Aorta (tissue), 5 donors: ENCODE measurements around the gene SERPINA3. TPM values are rescaled to one million over a fixed set of nuclear protein-coding genes. Genes with fewer than 3 reads are reported as not detected.

ENCODE experiments used
- ATAC-seq: fragments of 200-7000 bp; cut with Tn5 transposase; one replicate; pipeline ENCODE4 v1.9.1; 2022; ENCODE audit warnings: moderate library complexity; ENCODE audit not compliant: low FRiP score
- DNase-seq, 2 donors: peaks; one replicate each; pipeline ENCODE4 v3.0.0-alpha.2; 2020
- H3K27ac ChIP-seq, 2 donors: one replicate each; pipeline ENCODE4 v1.5.1; 2013; ENCODE audit warnings: low read length in 2 of 2, mild to moderate bottlenecking in 2 of 2, moderate library complexity in 2 of 2, control low read depth in 1 of 2, inconsistent platforms in 1 of 2, low read depth in 1 of 2
- H3K27me3 ChIP-seq, 2 donors: one replicate each; pipeline ENCODE4 v1.6.1; 2013; ENCODE audit warnings: control low read depth in 1 of 2, low read length in 1 of 2, mild to moderate bottlenecking in 1 of 2, moderate library complexity in 1 of 2; ENCODE audit not compliant: insufficient read depth in 2 of 2, control insufficient read depth in 1 of 2
- H3K36me3 ChIP-seq, 2 donors: one replicate each; pipeline ENCODE4 v1.6.1; 2013; ENCODE audit warnings: control low read depth in 1 of 2, low read length in 1 of 2, mild to moderate bottlenecking in 1 of 2; ENCODE audit not compliant: insufficient read depth in 2 of 2, control insufficient read depth in 1 of 2
- H3K4me1 ChIP-seq, 2 donors: one replicate each; pipeline ENCODE4 v1.6.1; 2013; ENCODE audit warnings: low read length in 2 of 2, control low read depth in 1 of 2, mild to moderate bottlenecking in 1 of 2, moderate library complexity in 1 of 2; ENCODE audit not compliant: insufficient read depth in 2 of 2, control insufficient read depth in 1 of 2
- H3K4me3 ChIP-seq, 2 donors: one replicate each; pipeline ENCODE4 v1.5.1; 2013; ENCODE audit warnings: low read length in 2 of 2, control low read depth in 1 of 2, mild to moderate bottlenecking in 1 of 2
- H3K9me3 ChIP-seq: one replicate; pipeline ENCODE4 v1.6.1; 2013; ENCODE audit warnings: mild to moderate bottlenecking, low read length; ENCODE audit not compliant: control insufficient read depth
- WGBS, 2 donors: extraction: QIAGEN DNeasy Blood & Tissue Kit; methylation state at CpG; one replicate each; pipeline ENCODE4 v1.1.7; 2013; 5-methylcytosine and 5-hydroxymethylcytosine counted together
- intact Hi-C, 2 donors: fragments of 100-400 bp; cut with DNase I; formaldehyde crosslinking; loops; one replicate each; pipeline versions ENCODE4 v1.14.2 to v1.15.0; 2022
- polyA plus RNA-seq, 2 donors: library from polyadenylated mRNA; stranded (reverse); fragments of 200-250 nt; gene quantifications; one replicate each; pipeline ENCODE4 v1.2.3, GENCODE V29; 2013
- total RNA-seq, 2 donors: library from RNA; stranded (reverse); fragmentation: NEBNext Ultra II Directional; extraction: Animal tissue kit (Norgen Biotek cat#: 25700); gene quantifications; one replicate each; pipeline ENCODE4 v1.2.1, GENCODE V29; 2021
- donor health status: healthy with polysubstance abuse.
- donor health status: Bipolar disorder and iron deficiency.
- donor health status: DM: no; HTN: no; CAD: no.
- donor health status: DM: no; HTN: no; CAD: no.
- donor health status: DM: yes; HTN: yes; CAD: no.

SERPINA3 gene
- total and polyA plus RNA-seq, 4 donors: 53.2 to 220 (median 159) TPM

DNA sequence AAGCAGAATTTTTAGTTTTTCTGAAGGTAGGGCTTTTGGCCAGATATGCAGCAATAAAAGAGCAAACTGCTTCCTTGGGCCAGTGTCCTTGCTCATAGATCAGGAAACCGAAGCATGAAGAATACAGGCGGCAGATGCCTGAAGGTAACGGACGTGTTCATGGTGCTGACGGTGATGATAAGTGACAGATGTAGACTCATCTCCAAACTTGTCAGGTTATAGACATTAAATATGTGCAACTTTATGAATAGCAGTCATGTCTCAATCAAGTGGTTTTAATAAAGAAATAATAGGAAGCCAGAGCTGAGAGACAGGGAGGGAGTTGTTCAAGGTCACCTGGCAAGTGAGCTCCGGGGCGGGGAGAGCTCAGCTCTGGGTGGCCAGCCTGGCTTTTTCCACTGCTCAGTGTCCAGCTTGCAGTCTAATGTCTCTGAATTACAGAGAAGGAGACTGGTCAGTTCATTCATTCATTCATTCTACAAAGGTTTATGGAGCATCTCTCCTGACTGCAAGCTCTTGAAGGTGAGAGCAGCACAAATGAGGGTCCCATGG is 29.9 kb upstream of the SERPINA3 start:
- Histone ChIP-seq H3K4me1 (no peaks in the 10 kb centered on the region), H3K36me3 (no peaks in the 10 kb centered on the region), H3K27me3 (no peaks in the 10 kb centered on the region), H3K4me3 (no peak overlapping the region), H3K9me3 (no peaks in the 10 kb centered on the region), H3K27ac (no peak overlapping the region)
- ATAC-seq (no peak), DNase-seq (no peak)
- WGBS, 2 donors: 85 to 89% methylated on average over 7 of the region's 7 CpGs
- intact Hi-C loops: no loop called here

DNA sequence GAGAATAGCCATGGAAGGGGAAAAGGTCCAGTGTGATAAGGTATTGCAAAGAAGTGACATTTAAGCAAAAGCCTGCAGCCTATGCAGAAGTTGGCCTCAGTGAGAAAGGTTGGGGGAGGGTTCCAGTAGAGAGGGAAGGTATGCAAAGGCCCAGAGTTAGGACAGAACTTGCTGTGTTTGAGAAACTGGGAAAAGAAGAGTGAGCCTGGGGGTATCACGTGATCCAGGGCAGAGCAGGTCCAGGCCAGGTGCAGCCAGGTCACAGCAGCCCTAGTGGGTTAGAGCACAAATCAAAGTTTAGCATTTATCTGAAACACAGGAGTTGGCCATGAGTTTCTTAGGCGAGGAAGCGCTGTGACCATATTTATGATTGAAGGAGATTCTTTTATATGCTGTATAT is 29.3 kb upstream of the SERPINA3 start:
- intact Hi-C loops: no loop called here
- no peak for ATAC-seq

DNA sequence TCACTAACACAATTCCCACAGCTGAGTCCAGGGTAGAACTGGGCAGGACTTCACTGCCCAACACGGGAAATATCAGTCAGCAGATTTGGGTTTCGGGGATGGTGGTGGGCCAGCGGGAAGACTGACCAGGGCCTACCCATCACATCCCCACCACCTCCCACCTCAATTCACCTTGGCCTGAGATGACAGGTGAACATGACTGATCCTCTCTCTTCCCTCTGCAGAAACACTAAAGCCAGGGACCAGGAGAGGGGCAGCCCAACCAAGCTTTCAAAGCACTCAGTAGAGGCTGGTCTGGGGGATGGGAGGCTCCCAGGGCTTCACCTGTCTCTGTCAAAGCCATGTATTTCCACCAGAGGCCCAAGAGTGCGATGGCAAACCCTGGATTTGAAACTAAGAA is 28.6 kb upstream of the SERPINA3 start:
- 94 to 98% methylated on average over 4 of the region's 4 CpGs for WGBS, 2 donors
- intact Hi-C loops: no loop called here
- H3K9me3 ChIP-seq: no peaks in the 10 kb centered on the region
- no peaks in the 10 kb centered on the region for H3K27me3 ChIP-seq
- DNase-seq: no peak
- no peak overlapping the region for H3K4me3 ChIP-seq
- H3K4me1 ChIP-seq: no peaks in the 10 kb centered on the region
- ATAC-seq: no peak
- no peaks in the 10 kb centered on the region for H3K36me3 ChIP-seq
- no peak overlapping the region for H3K27ac ChIP-seq

More for the DNA sequence above, 29.3 kb upstream of the SERPINA3 start:
- WGBS, 2 donors: 93% methylated on average over 3 of the region's 3 CpGs
- Histone ChIP-seq H3K27me3 (no peaks in the 10 kb centered on the region), H3K9me3 (no peaks in the 10 kb centered on the region), H3K27ac (no peak overlapping the region), H3K4me1 (no peaks in the 10 kb centered on the region), H3K4me3 (no peak overlapping the region), H3K36me3 (no peaks in the 10 kb centered on the region)
- no peak for DNase-seq

DNA sequence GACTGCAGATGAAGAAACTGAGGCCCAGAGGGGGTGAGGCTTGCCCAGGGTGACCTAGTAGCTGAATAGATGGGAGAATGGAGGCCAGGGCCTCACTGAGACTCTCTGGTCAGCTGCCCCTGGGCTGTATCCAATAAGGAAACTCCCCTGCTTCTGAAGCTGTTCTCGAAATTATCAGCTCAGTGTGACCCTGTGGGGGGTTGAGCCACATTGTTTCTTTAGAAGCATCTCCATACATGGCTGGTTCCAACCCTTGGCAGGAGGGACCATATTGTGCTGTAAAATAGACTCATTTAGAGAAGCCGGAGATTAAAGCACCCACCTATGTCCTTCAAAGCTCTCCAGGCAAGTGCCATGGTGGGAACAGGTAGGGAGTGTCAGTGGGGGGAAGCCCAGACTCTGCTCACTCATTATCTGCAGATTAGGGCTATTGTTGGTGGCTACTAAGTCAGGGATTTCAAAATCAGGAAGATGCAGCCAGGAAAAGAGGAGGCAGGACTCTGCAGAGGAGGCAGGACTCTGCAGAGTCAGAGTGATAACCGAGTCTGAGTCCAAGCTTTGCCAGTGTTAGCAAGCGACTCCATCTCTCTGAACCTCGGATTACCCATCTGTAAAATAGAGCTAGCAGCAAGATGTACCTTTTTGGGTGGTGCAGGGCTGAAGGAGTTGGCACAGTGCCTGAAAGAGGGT is 27.5 kb upstream of the SERPINA3 start:
- H3K27ac ChIP-seq: no peak overlapping the region
- peak in 1 of 2 donors; percentile 35 for DNase-seq
- no peak overlapping the region for H3K4me3 ChIP-seq
- no peak for ATAC-seq
- H3K9me3 ChIP-seq: no peaks in the 10 kb centered on the region
- H3K36me3 ChIP-seq: no peaks in the 10 kb centered on the region
- WGBS, 2 donors: 77 to 83% methylated on average over 5 of the region's 5 CpGs
- no peaks in the 10 kb centered on the region for H3K27me3 ChIP-seq
- intact Hi-C loops: no loop called here
- no peaks in the 10 kb centered on the region for H3K4me1 ChIP-seq

DNA sequence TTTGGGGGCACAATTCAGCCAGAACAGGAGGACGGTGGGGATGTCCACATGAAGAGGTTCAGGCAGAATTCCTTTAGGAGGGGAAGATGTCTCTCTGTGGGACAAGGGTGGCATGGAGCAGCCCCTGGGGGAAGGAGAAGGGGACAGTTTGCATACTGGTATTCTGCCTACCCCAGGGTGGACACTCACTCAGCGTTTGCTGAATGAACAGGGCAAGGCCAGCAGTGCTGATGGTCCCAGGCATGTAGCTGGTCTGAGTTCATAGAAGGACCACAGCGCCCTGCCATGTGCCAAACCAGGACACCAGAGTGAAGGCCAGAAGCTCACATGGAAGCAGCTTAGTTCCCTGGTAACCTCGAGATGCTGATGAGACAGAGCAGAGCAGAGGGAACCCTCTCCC is 25.6 kb upstream of the SERPINA3 start:
- H3K27me3 ChIP-seq: no peaks in the 10 kb centered on the region
- peak in 1 of 2 donors; percentile 61 for DNase-seq
- H3K36me3 ChIP-seq: no peaks in the 10 kb centered on the region
- no peak for ATAC-seq
- no peak overlapping the region for H3K4me3 ChIP-seq
- no peaks in the 10 kb centered on the region for H3K9me3 ChIP-seq
- no peaks in the 10 kb centered on the region for H3K4me1 ChIP-seq
- no peak overlapping the region for H3K27ac ChIP-seq
- intact Hi-C loops: no loop called here
- WGBS, 2 donors: 83 to 85% methylated on average over 4 of the region's 4 CpGs

DNA sequence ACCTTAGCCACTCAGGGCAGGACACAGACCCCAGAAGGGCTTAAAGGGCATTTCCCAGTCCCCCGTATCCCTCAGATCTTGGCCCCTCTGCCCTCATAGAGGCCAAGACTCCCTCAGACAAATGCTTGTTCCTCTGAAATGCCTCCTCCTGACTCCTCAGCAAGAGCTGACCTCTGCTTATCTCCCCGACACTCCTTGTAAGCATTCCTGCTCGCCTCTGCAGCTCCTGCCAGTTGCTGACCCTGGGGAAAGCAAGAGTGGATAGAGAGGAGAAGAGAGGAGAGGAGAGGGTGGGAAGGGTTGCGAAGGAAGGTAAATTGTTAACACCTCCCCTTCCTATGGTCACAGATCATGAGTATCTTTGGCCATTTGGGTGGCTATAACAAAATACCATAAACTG is 23.9 kb upstream of the SERPINA3 start:
- Histone ChIP-seq H3K36me3 (no peaks in the 10 kb centered on the region), H3K4me3 (no peak overlapping the region), H3K9me3 (no peaks in the 10 kb centered on the region), H3K4me1 (no peaks in the 10 kb centered on the region), H3K27ac (no peak overlapping the region), H3K27me3 (no peaks in the 10 kb centered on the region)
- WGBS, 2 donors: 78 to 83% methylated on average over 4 of the region's 4 CpGs
- intact Hi-C loops: no loop called here
- ATAC-seq (no peak), DNase-seq (no peak)

DNA sequence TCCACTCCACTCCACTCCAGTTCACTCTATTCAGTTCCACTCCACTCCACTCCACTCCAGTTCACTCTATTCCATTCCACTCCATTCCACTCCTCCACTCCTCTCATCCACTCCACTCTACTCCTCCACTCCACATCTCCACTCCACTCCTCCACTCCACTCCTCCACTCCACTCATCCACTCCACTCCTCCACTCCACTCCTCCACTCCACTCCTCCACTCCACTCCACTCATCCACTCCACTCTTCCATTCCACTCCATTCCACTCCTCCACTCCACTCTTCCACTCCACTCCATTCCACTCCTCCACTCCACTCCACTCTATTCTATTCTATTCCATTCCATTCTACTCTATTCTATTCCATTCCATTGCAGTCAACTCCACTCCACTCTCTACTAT is 21.1 kb upstream of the SERPINA3 start:
- H3K27ac ChIP-seq: no peak overlapping the region
- DNase-seq (peak in 1 of 2 donors; percentile 1), ATAC-seq (no peak)
- H3K4me1 ChIP-seq: no peaks in the 10 kb centered on the region
- H3K27me3 ChIP-seq: no peaks in the 10 kb centered on the region
- intact Hi-C loops: no loop called here
- no peaks in the 10 kb centered on the region for H3K9me3 ChIP-seq
- no peaks in the 10 kb centered on the region for H3K36me3 ChIP-seq
- no peak overlapping the region for H3K4me3 ChIP-seq

DNA sequence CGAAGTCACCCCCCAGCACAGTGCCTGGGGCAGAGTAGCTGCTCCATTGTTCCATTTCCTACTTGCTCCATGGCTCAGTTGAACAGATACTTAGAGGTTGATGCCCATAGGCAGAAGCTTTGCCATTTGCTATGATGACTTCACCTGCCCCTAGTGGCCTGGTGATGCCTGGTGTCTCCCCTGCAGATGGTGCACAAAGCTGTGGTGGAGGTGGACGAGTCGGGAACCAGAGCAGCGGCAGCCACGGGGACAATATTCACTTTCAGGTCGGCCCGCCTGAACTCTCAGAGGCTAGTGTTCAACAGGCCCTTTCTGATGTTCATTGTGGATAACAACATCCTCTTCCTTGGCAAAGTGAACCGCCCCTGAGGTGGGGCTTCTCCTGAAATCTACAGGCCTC is 20.3 kb upstream of the SERPINA3 start:
- intact Hi-C loops: no loop called here
- Histone ChIP-seq H3K27ac (no peak overlapping the region), H3K9me3 (no peaks in the 10 kb centered on the region), H3K4me3 (no peak overlapping the region), H3K4me1 (no peaks in the 10 kb centered on the region), H3K36me3 (no peaks in the 10 kb centered on the region), H3K27me3 (no peaks in the 10 kb centered on the region)
- ATAC-seq (no peak), DNase-seq (peak in 1 of 2 donors; percentile 50)
- 90 to 96% methylated on average over 8 of the region's 8 CpGs for WGBS, 2 donors

DNA sequence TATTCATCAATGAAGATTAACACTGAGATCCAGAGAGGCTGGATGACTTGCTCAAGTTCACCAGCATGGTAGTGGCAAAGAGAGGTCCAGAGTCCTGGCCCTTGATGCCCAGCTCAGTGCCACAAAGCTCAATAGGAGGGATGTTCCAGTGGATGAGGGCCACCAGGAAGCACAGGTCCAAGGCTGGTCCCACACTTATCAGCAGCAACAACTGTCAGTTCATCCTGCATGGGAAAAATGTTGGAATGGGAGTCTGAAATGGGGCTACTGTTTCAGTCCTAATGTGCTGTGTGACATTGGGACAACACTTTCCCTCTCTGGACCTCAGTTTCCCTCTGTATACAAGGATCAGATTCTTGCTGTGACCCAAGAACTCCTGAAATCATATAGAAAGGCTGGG is 19.7 kb upstream of the SERPINA3 start:
- Histone ChIP-seq H3K9me3 (no peaks in the 10 kb centered on the region), H3K4me3 (no peak overlapping the region), H3K27me3 (no peaks in the 10 kb centered on the region), H3K27ac (no peak overlapping the region), H3K36me3 (no peaks in the 10 kb centered on the region), H3K4me1 (no peaks in the 10 kb centered on the region)
- intact Hi-C loops: no loop called here
- DNase-seq (no peak), ATAC-seq (no peak)
